Stomach (tissue), 4 donors: ENCODE data around the gene USP21.

Experiments
- POLR2AphosphoS5 ChIP-seq, 3 donors: sonication (generic); formaldehyde crosslinking; IDR thresholded peaks; one replicate each; pipeline ENCODE4 v1.6.1; 2016; ENCODE audit warnings: antibody characterized with exemption in 3 of 3
- TF ChIP-seq, protein P1 (sequence below), 7 experiments: fragments of 450-650 bp in 4 of 7; fragments of 200-600 bp in 3 of 7; sonication (generic) in 3 of 7; IDR thresholded peaks; one replicate each; pipeline ENCODE4 v1.5.1; 2016 to 2019; ENCODE audit warnings: antibody characterized with exemption in 7 of 7, control low read depth in 2 of 7, mild to moderate bottlenecking in 1 of 7

DNA sequence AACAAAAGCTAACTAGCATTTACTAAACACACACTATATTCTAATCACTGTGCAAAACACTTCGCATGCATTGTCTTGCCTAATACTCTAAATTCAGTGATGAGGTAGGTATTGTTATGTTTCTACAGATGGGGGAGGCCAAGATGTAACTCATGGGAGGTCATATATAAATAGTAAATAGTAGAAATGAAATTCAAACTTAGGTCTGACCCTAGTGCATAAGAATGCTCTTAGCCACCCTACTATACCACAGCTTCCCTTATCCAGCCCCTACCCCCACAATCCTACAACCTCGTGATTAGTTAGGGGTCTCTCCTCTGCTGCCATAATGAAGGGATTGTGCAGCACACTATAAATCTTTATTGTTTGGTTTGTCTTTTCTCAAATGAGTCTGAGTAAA is 44.7 kb upstream of the USP21 start:
- TF ChIP-seq, protein P1, sequence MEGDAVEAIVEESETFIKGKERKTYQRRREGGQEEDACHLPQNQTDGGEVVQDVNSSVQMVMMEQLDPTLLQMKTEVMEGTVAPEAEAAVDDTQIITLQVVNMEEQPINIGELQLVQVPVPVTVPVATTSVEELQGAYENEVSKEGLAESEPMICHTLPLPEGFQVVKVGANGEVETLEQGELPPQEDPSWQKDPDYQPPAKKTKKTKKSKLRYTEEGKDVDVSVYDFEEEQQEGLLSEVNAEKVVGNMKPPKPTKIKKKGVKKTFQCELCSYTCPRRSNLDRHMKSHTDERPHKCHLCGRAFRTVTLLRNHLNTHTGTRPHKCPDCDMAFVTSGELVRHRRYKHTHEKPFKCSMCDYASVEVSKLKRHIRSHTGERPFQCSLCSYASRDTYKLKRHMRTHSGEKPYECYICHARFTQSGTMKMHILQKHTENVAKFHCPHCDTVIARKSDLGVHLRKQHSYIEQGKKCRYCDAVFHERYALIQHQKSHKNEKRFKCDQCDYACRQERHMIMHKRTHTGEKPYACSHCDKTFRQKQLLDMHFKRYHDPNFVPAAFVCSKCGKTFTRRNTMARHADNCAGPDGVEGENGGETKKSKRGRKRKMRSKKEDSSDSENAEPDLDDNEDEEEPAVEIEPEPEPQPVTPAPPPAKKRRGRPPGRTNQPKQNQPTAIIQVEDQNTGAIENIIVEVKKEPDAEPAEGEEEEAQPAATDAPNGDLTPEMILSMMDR (IDR thresholded peaks at IDR 0.05), result no peak
- no peak for TF ChIP-seq POLR2AphosphoS5 (IDR thresholded peaks at IDR 0.05)
